T-helper 1 cell treated with Interleukin-12 subunit alpha and Interleukin-12 subunit beta and Interleukin-4 antibody, amounts not matched to agents 30 ng/mL and 1 ng/mL, for 36 hours (primary cell): ENCODE data around the gene STK24. TPM values are rescaled to one million over a fixed set of nuclear protein-coding genes. Genes with fewer than 3 reads are reported as not detected.
"Not testable (repeated sequence)": the region's sequence is repeated elsewhere in the genome, so short reads cannot be mapped to it uniquely, and the experiment has no call there.

Source experiments
- intact Hi-C: fragments of 100-400 bp; cut with micrococcal nuclease; formaldehyde crosslinking; loops from one replicate; pipeline ENCODE4 v1.15.1; 2024
- total RNA-seq: library from RNA; stranded (reverse); gene quantifications from 2 replicates; pipeline ENCODE4 v1.2.3, GENCODE V29; 2022

The STK24 gene
- 151 TPM in 2 replicates for total RNA-seq

DNA sequence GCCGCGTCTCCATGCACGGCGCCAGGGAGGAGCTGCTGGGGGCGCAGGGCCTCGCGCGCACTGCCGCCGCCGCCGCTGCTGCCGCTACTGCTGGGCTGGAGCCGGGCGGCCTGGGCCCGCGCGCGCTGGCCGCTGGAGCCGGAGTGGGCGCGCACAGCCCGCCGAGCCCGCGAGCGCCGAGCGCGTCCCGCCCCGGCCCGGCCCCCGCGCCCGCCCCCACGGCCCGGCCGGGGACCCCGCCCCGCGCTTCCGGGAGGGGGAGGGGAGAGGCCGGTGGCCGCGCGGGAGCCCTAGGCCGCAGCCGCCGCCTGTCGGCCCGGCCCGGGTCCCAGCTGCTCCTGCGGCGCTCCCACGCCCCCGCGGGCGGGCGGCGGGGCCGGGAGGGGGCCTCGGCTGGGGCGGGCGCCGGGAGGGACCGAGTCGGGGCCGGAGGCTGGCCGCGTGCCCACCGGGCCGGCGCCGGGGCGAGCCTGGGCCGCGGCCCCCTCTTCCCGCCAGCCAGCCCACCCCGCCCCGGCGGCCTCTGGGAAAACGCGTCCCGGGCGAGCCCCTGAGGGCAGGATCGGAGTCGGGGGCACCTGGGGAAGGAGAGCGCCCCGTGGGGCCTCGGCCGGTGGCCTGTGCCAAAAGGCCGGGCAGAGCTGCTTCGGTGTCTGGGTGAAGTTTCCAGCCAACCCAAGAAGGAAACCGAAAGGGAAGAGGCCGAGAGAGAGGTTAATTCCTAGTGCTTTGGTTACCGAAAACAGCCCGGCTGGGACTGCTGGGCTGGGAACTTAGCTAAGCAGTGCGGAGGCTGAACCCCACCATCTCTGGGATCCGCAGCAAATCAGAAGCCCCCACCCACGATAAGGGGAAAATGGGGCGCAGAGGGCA is at the start of gene STK24:
Gene STK24 (minus strand): TSS at position 145 of the 873 bp plus-strand sequence. CDS start 321 bp downstream, outside the sequence.
- intact Hi-C loops, result loop anchor here (1.0 to 10.0 kb wide), 8 partner anchors 14 to 1355 kb away; partner anchors contain the start of genes CLYBL, MBNL2 and UBAC2

GRCh38 chr13:98626298-98626935 is 49.5 kb upstream of the STK24 start:
- intact Hi-C loops, result no loop called here

GRCh38 chr13:98624589-98624988 is 47.7 kb upstream of the STK24 start:
- intact Hi-C loops, result not testable (repeated sequence)

DNA sequence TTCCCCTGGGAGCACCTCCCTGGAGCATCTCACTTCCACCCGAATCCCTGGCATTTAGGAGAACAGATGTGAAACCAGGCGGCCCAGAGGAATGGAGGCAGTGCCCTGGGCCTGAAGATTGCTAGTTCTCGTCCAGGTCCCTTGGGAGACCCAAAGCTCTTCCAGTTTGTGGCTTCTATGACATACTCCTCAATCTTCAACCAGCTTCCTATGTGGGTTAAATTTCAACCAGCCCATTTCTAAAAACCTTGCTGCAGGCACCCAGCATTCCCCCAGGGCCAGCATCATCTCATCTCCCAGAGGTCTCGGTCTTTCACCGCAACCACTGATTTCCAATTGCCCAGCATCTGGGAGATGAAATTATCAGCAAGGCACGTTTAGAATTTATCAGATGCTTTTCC is 46.0 kb upstream of the STK24 start:
- intact Hi-C loops, result no loop called here

GRCh38 chr13:98619556-98619955 is 42.6 kb upstream of the STK24 start:
- intact Hi-C loops, result no loop called here

GRCh38 chr13:98615595-98615994 is 38.7 kb upstream of the STK24 start:
- intact Hi-C loops, result not testable (repeated sequence)

DNA sequence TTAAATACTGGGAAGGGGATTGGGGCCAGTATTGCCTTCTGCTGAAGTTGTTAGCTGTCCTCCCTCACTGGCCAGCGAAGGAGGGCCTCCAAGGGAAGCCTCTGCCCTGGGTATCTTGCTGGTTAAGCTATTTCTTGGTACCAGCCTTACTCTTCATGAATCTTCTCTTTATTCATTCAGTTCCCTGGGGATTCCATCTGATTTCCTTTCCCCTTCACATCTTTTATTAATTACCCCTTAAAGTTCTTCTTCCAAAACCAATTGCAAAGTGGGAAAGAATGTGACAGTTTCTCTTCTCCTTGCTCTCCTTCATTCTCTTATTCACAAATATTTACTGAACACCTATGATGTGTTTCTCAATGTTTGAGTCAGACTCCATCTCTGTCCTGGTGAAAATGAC is 36.7 kb upstream of the STK24 start:
- intact Hi-C loops, result no loop called here

GRCh38 chr13:98609756-98610155 is 32.8 kb upstream of the STK24 start:
- intact Hi-C loops, result no loop called here

DNA sequence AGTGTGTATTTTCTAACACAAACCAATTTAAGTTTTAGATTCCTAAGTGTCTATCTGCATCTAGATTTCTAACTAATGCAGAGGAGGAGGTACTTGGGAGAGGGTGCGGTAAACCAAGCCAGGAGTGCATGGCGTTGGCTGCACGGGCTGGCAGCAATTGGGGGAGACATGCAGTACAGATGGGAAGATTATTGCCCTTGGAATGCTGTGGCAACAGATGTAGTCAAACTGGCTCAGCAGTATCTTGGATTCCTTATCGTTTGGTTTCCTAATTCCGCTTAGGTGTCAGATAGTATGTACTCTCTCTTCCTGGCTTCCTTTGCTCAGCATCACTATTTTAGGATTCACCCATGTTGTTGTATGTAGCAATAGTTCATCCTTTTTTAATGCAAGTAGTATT is 29.4 kb upstream of the STK24 start:
- intact Hi-C loops, result no loop called here

DNA sequence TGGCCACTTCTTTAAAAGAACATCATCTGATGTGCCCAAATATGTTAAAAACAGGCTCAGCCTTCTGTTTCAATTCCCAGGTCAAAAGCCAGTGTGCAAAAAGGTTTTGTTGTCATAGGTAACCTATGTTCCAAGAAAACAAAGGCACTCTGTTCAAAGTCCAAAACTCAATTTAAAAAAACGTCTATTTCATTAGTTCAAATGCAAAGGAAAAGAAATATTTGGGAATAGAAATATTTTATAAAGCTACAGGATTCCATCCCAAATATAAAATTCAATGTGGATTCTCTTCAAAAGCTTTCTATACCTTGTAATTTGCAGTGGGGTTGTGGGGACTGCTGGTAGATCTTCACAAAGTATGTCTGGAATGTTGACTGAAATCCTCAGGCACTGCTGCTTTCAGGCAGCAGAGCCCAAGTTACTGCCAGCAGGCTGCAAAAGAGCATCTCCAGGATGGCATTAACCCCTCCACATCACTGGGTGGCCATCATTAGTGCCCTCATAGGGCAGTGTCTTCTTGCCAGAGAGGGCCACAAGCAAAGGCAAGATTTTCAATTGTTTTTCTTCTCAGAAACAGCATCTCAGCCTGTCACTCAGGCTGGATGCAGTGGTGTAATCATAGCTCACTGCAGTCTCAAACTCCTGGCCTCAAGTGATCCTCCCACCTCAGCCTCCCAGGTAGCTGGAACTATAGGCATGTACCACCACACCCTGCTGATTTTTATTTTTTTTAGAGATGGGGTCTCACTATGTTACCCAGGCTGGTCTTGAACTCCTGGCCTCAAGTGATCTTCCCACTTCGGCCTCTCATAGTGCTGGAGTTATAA is 22.8 kb upstream of the STK24 start:
- intact Hi-C loops, result no loop called here

DNA sequence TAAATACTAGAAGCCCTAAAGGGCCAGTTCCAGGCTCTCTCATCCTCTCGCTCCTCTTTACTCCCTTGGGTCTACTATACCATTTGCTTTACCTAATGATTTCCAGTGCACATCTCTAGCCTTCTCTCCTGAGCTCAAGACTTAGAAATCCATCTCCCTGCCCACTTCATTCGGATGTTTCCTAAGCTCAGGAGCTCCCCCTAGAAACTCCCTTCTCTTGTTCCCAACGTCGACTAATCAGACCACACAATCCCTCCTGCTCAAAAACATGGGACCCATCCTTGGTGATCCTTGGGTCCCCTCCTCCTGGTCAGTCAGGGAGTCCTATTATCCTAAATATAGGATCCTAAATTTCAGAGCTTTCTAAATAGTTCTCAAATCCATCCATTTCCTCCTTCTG is 21.1 kb upstream of the STK24 start:
- intact Hi-C loops, result no loop called here

GRCh38 chr13:98595134-98595533 is 18.2 kb upstream of the STK24 start:
- intact Hi-C loops, result no loop called here

DNA sequence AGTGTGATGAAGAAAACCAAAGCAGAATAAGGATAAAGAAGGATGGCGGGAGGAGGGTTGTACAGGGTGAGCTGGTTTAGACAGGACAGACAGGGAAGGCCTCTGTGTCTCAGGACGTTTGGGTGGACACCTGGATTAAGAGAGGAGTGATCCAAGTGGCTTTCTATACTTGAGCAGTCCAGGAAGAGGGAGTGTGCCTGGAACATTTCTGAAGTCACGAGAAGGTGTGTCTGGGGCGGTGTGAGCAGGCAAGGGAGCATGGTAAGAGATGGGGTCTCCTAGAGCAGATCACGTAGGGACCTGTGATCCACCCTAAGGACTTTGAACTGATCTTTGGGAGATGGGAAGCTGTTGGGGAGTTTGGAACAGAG is 15.4 kb upstream of the STK24 start:
- intact Hi-C loops, result no loop called here

DNA sequence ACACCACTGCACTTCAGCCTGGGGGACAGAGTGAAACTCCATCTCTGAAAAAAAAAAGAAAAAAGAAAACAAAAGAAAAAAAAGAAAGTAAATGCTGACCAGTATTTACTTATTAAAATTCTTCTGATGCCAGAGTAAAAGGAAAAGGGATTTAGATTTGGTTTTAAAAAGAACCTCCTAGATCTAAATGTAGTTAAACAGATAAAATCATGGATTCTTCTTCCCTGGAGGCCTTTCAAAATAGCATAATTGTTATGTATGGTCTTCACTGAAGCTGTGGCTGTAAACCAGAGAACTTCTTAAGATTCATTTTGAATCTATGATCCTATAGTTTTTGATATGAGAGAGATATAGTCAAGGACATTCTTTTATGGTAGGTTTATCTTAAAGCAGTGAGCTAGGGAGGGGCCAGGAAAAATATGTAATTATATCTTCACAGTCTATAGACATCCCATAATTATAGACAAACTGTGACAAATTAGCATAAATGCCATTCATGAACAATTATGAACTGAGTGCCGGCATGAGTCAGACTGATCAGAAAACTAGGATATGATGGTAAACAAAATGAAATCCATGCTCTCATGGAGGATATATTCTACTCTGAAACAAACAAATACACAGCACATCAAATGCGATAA is 14.9 kb upstream of the STK24 start:
- intact Hi-C loops, result no loop called here

- intact Hi-C loops, result not testable (repeated sequence)
Observed at GRCh38 chr13:98590471-98590870, 13.6 kb upstream of the STK24 start.

DNA sequence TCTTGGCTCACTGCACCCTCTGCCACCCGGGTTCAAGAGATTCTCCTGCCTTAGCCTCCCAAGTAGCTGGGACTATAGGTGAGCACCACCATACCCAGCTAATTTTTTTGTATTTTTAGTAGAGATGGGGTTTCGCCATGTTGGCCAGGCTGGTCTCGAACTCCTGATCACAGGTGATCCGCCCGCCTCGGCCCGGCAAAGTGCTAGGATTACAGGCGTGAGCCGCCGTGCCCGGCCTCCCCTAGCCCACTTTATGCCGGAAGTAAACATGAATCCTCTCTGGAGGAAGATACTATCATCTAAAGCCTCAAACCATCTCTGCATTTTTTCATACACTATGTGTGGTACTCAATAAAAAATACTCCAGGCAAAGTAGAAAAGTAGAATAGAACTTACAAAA is 12.6 kb upstream of the STK24 start:
- intact Hi-C loops, result not testable (repeated sequence)

- intact Hi-C loops, result no loop called here
Observed at GRCh38 chr13:98586400-98587345, 9.8 kb upstream of the STK24 start.

GRCh38 chr13:98585946-98586345 is 9.0 kb upstream of the STK24 start:
- intact Hi-C loops, result no loop called here

GRCh38 chr13:98585398-98585754 is 8.5 kb upstream of the STK24 start:
- intact Hi-C loops, result no loop called here

DNA sequence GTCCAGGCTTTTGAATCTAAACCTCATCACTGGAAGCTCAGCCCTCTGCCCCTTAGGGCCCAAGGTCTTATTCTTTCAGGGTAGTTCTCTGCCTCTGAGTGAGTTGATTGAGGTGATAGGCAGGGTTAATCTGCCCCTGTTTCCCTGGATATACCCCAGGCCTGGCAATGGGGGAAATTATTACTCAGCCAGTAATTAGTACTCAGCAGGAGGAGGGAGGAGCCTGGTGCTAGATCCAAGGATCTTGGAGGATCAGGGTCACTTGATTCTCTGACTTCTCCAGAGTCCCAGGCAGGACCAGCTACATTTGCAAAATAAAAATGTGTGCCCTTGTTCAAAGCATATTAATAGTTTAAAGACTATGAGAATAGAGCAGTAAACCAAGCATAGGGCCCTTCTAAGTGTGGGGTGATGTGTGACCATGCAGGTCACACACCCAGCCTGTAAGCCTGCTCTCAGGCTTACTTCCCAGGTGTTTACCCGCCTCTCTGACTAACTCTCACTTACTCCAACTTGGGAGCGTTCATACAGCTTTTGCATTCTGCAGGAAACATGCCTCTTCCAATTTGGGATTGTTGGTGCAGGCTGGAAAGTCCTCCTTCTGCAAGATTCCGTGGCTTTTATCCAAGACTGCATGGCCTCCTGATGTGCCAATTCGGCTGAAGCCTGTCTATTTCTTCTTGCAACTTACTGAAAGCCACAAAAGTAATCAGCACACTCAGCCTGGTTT is 7.9 kb upstream of the STK24 start:
- intact Hi-C loops, result no loop called here
